T-helper 1 cell (primary cell): ENCODE results near the gene SMTNL2.
"Not testable (repeated sequence)": the region's sequence is repeated elsewhere in the genome, so short reads cannot be mapped to it uniquely, and the experiment has no call there.

ENCODE experiments used
- DNase-seq, 5 donors: peaks; one replicate each; pipeline ENCODE4 v3.0.0-alpha.2; 2012 to 2020

Gene SMTNL2

DNA sequence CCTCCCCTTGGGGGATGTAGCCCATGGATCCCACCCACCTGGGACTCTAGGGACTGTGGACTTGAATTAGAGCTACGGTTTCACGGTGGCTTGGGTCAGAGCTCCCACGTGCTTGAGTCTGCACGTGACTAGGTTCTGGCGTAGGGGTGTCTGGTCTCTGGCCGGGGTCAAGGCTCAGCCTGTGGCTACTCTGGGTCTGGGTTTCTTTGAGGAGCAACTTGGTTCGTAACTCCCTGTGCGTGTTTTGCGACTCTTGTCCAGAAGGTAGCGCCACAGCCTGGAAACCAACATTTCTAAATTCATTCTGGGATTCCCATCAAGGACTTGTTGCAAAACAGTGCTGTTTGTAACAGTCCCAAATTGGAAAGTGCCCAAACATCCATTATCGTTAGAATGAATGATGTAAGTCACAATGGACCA is 23.5 kb upstream of the SMTNL2 start:
- no peak for DNase-seq

GRCh38 chr17:4562015-4562969 is 22.0 kb upstream of the SMTNL2 start:
- no peak for DNase-seq

DNA sequence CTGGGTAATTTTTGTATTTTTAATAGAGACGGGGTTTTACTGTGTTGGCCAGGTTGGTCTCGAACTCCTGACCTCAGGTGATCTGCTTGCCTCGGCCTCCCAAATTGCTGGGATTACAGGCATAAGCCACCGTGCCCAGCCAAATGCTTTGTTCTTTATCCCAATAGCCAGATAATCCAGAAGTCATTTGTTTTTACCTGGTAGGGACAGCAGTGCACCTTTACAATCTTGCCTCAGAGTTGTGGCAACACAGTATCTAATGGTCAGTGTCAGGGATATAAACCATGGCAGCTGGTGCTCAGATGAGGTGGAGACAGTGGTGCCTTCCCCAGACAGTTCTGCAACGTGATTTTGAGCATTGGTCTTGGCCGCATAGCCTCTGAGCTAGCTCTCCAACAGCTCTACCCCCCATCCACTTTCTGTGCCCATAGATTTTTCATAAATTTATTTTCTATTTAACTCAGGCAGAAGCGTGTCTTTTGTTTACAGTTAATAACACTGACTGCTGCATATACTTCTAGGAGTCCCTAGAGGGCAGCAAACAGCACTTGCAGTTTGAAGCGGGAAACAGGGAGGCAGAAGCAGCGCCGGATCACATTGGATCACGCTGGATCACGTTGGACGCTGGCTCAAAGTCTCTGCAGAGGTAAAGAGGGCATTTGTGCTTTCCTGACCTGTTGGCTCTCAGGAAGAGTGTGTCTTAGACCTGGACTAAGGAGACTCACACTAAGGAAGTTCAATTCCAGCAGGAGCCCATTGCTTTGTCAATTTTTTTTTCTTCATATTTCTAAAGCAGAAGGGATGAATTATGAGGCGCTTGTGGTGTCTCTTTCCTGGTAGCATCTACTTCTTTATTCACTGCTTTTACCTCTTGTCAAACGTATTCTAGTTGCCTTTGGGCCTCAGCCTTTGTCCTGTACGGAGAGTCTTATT is 18.9 kb upstream of the SMTNL2 start:
- DNase-seq: peak in 3 of 5 donors; percentile 32 to 68 (median 48)

DNA sequence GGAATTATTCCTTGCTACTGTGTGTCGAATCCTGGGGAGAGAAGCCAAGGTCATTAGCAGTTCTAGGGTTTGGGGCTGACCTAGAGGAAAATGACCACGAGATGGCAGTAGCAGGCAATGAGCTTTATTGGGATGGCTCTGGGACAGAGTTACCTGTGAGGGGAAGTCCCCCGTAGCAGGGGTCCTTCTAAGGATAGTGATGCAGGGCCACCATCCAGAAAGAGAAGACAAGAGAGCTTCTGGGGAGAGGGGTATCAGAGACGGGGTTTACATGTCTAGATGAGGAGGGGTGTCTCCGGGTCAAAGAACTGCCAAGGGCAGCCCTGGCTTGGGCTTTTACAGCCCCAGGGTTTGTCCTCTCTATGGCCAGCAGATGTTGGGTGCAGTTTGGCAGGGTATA is 17.5 kb upstream of the SMTNL2 start:
- DNase-seq: peak in 2 of 5 donors; percentile 17 to 30

DNA sequence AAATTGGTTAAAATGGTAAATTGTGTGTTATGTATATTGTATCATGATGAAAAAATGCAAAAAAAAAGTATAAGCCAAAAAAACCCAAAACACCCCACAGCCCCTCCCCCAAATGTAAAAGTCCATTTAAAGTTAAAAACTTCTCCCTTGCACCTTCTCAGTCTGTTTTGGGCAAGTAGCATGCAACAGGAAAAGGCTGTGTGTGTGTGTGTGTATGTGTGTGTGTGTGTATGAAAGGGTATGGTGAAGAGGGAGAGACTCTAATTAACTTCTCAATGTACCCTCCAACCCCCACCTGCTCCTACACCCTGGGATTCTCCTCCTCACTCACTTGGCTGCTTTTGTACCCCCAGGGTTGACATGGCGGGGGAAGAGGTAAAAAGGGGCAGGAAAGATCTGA is 14.7 kb upstream of the SMTNL2 start:
- no peak for DNase-seq

DNA sequence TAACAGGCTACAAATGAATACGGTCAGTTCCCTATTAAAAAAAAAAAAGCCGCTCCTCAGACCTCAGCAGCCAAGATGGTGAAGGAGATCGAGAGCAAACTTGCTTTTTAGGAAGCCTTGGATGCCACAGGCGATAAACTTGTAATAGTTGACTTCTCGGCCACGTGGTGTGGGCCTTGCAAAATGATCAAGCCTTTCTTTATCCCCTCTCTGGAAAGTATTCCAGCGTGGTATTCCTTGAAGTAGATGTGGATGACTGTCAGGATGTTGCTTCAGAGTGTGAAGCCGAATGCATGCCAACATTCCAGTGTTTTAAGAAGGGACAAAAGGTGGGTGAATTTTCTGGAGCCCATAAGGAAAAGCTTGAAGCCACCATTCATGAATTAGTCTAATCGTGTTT is 12.2 kb upstream of the SMTNL2 start:
- DNase-seq: no peak

GRCh38 chr17:4573115-4573514 is 11.2 kb upstream of the SMTNL2 start:
- DNase-seq: no peak

DNA sequence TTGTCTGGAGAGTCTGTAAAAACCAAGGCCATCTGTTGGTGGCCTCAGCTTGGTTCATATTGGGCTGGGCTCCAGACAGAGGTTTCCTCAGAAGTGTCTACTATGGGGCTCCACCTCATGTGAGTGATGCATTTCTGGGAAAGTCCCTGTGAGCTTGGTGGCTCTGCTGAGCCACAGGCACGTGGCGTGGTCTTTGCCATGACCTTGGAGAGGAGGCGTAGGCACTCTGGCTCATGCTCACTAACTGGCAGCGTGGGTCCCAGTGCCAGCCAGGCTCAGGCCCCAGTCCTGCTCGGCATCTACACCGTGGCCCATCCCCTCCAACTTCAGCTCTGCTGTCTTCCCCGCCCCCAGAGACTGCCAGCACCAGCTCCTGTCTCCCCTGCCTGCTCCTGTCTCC is 10.7 kb upstream of the SMTNL2 start:
- peak in 3 of 5 donors; percentile 33 to 43 (median 43) for DNase-seq

DNA sequence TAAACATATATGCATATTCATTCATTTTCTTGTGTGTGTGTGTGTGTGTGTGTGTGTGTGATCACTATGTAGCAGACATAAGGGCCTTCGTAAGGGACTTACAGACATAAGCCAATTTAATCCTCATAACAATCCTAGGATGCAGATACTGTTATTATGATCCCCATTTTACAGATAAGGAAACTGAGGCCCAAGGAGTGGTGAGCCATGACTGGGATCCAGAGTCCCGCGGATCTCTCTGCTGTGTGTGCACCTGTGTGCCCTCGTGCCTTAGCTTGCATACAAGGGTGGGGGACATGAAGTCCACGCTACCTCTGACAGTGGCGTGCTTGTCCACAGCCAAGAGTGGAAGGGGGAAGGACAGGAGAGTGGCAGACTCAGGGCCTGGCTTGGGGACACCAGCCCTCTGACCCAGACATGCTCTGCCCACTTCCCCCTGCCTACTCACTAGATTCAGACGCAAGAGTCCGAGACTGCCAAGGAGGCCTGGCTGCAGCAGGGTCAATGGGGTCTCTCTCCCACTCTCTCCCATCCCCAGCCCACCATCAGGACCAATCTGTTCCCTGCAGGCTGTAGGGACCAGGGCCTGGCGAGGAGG is 9.8 kb upstream of the SMTNL2 start:
- DNase-seq: no peak

DNA sequence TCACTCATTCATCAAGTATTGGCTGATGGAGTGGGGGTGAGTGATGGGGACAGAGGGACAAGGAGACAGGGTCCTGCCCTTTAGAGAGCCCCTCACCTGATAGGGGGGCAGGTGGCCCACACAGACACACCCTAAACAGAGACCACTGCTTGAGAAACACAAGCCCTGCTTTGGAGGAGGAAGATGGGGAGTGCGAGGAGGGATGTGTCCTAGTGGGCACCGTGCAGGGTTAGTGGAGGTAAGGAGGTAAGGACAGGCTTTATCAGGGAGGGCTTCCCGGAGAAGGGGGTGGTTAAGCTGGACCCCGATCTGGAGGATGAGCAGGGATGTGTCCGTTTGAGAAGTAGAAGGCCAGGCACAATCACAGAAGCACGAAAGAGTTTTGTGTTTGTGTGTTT is 8.2 kb upstream of the SMTNL2 start:
- no peak for DNase-seq

- DNase-seq: no peak
Measured at GRCh38 chr17:4576729-4577322, 7.5 kb upstream of the SMTNL2 start.

- DNase-seq: no peak
Measured at GRCh38 chr17:4577386-4577993, 6.8 kb upstream of the SMTNL2 start.

- not testable (repeated sequence) for DNase-seq
Measured at GRCh38 chr17:4578349-4578748, 6.0 kb upstream of the SMTNL2 start.

GRCh38 chr17:4579678-4580077 is 4.7 kb upstream of the SMTNL2 start:
- no peak for DNase-seq

DNA sequence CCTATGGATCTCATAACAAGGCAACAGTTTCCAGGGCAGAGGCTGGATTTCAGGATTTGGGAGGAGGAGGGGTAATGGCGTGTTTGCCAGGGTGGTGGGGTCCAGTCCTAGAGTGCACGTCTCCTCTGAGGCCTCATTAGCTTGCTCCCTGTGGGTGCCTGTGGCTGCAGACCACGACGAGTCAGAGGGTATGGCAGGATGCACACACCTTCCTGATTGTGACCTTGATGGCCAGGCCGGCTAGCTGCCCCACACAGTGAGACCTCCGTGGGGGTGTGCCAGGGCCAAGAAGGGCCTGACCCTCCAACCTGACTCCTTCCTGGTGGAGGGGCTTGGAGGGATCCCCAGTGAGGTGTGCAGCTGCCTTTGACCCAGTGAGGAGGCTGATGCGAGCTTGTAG is 4.0 kb upstream of the SMTNL2 start:
- no peak for DNase-seq

GRCh38 chr17:4582101-4582501 is 2.2 kb upstream of the SMTNL2 start:
- DNase-seq: no peak

DNA sequence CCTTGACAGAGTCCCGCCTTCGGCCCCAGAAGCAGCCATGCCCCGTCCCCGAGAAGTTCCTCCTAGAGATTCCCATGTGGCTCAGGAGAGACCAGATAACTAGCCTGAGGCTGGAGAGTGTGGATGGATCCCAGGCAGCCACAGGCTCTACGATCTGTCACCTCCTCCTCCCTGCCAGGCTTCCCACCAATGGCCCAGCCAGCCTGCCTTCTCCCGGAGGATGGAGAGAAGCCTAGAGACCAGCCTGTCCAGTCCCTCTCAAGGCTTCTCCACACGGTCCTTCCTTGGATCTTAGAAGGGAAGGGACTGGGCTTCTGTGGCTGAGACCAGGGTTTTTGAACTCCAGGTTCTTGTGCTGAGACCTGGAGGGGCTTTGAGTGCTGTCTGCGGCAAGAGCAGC is 1.6 kb upstream of the SMTNL2 start:
- DNase-seq: no peak

DNA sequence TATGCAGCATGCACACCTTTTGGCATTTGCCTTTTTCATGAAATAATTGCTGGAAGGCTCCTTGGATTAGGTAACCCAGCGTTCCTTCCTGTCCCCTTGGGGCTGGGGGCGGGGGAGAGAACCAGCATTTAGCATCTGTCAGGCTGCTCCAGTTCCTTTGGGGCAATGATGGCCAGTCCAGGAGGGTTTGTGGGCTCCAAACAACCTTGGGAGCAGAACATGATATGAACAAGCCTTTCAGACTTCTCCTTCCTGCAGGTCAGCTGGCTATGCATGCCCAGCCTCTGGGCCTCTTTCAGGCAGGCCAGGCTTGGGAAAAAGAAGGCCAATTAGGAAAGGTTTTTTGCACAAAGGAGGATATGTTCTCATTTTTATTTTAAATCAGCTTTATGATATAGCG is 1.1 kb upstream of the SMTNL2 start:
- DNase-seq: no peak

GRCh38 chr17:4583782-4584100 is 588 bp upstream of the SMTNL2 start:
- no peak for DNase-seq

DNA sequence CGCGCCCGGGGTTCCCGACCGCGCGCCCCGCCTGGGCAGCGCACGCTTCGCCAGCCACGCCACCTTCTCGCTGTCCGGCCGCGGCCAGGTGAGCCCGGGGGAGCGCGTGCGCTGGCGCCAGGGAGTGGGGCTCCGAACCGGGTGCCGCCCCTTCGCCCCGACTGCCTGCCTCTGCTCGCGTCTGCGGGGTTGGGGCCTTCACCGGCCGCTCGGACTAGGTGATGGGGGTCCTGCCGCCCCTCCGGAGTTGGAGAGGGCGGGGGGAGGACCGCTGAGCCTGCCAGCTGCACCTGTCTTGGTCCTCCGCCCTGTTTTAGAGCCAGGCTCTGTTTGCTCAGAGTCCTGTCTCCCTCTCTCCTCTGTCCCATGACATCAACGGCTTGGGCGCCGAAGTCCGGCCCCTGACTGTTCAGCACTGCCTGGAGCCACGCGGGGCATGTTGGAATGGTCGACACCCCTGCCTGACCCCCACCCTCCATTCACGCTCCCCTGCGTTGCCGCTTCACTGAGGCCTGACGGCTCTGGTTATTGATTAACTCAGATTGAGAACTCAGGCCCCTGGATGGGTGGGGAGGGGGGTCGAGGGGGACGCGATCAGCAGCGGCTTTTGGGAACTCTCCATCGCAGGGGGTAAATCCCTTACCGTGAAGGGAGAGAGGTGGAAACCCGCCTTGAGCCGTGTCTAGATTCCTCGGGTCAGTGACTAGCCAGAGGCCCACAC is 748 bp downstream of the SMTNL2 start:
- no peak for DNase-seq

DNA sequence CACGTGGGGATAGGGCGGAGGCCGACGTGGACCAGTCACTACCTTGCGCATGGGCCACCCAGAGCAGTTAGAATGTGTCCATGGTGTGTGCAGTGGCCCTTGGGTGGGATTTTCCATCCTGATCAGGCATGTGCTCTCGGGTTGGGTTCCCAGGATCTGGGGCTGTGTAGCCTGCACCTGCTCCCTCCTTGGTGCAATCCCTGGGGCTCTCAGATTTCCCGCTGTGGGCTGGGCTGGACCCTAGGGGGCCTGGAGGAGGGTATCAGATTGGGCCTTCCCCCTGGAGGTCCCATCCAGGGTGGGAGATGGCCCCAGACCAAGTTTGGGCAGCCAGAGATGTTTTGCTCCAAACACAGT is 1.3 kb downstream of the SMTNL2 start:
- no peak for DNase-seq

DNA sequence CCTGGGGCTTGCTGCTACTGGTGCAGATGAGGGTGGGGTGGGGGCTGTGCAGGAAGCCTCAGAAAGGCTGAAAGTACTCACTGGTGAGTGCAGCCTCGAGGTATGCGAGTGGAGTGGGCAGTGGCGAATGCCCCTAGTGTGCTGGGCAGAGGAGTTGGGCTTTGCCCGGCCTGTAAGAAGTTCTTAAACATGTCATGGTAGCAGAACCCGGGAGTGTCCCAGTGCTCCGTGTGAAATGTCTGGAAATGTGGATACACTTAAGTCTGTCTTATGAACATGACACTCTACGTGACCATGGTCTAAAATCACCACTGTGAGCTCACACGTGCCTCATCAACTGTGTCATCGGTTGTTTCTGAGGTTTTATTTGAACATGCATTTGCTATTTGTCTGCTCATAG is 1.7 kb downstream of the SMTNL2 start:
- DNase-seq: no peak
